Fibroblast of lung (primary cell): Measurements from ENCODE around the gene STIMATE. TPM values are rescaled to one million over a fixed set of nuclear protein-coding genes. Genes with fewer than 3 reads are reported as not detected.
A peak's percentile ranks its signal among the peaks of the same experiment; 100 is the strongest.

ENCODE experiments used
- DNase-seq, 2 donors: peaks; one replicate each; pipeline versions ENCODE4 v3.0.0 to v3.0.0-alpha.2; 2010; ENCODE audit warnings: low read depth in 2 of 2
- H2AFZ ChIP-seq: 2 replicates; pipeline ENCODE4 v1.5.1; 2012; ENCODE audit warnings: low read length, control low read depth, inconsistent platforms
- H3K27ac ChIP-seq: 2 replicates; pipeline ENCODE4 v1.5.1; 2011; ENCODE audit warnings: low read length, control low read depth; ENCODE audit not compliant: insufficient read depth
- H3K27me3 ChIP-seq: 2 replicates; pipeline ENCODE4 v1.5.1; 2011; ENCODE audit warnings: mild to moderate bottlenecking, low read length; ENCODE audit not compliant: control insufficient read depth, insufficient read depth
- H3K36me3 ChIP-seq: 2 replicates; pipeline ENCODE4 v1.5.1; 2011; ENCODE audit warnings: low read length; ENCODE audit not compliant: control insufficient read depth, insufficient read depth
- H3K4me1 ChIP-seq: 2 replicates; pipeline ENCODE4 v1.5.1; 2011; ENCODE audit warnings: low read length; ENCODE audit not compliant: control insufficient read depth, insufficient read depth; ENCODE audit errors: extremely low read depth
- H3K4me2 ChIP-seq: 2 replicates; pipeline ENCODE4 v1.5.1; 2011; ENCODE audit warnings: low read length, control low read depth; ENCODE audit not compliant: insufficient read depth; ENCODE audit errors: extremely low read depth
- H3K4me3 ChIP-seq, 4 experiments: fragments of 200-600 bp in 1 of 4; sonication (generic) in 1 of 4; replicated peaks in 1 of 4; 2 replicates each; pipeline ENCODE4 v1.5.1; 2011 to 2016; ENCODE audit warnings: low read length in 4 of 4, low read depth in 3 of 4, mild to moderate bottlenecking in 3 of 4, control low read depth in 2 of 4, inconsistent platforms in 1 of 4, mixed read lengths in 1 of 4; ENCODE audit not compliant: insufficient read depth in 1 of 4; ENCODE audit errors: control extremely low read depth in 1 of 4
- H3K79me2 ChIP-seq: 2 replicates; pipeline ENCODE4 v1.5.1; 2012; ENCODE audit warnings: mild to moderate bottlenecking, low read length, inconsistent platforms; ENCODE audit not compliant: control insufficient read depth, insufficient read depth
- H3K9ac ChIP-seq: 2 replicates; pipeline ENCODE4 v1.5.1; 2011; ENCODE audit warnings: mild to moderate bottlenecking, low read length, control low read depth; ENCODE audit not compliant: insufficient read depth
- H3K9me3 ChIP-seq: 2 replicates; pipeline ENCODE4 v1.5.1; 2012; ENCODE audit warnings: low read depth, low read length; ENCODE audit not compliant: control insufficient read depth, insufficient read depth
- H4K20me1 ChIP-seq: 2 replicates; pipeline ENCODE4 v1.5.1; 2011; ENCODE audit warnings: low read length; ENCODE audit not compliant: control insufficient read depth, insufficient read depth; ENCODE audit errors: extremely low read depth
- CTCF ChIP-seq, 2 donors: IDR thresholded peaks in 1 of 2; conservative IDR thresholded peaks in 1 of 2; 1 replicate in 1 of 2; 2 replicates in 1 of 2; pipeline ENCODE4 v1.5.1; 2011 to 2012; ENCODE audit warnings: low read length in 2 of 2, control low read depth in 1 of 2, inconsistent platforms in 1 of 2, low read depth in 1 of 2, mild to moderate bottlenecking in 1 of 2
- EZH2 ChIP-seq: IDR thresholded peaks from 2 replicates; pipeline ENCODE4 v1.5.1; 2012; ENCODE audit warnings: low read length, control low read depth, mild to moderate bottlenecking; ENCODE audit errors: missing control alignments
- polyA plus RNA-seq, 2 donors: library from polyadenylated mRNA; depleted of rRNA in 1 of 2; stranded (reverse) in 1 of 2; unstranded in 1 of 2; fragments of >200 nt; gene quantifications; 2 replicates each; pipeline ENCODE4 v1.2.1, GENCODE V29; 2011 to 2012; ENCODE audit warnings: missing spikeins in 1 of 2
- total RNA-seq: library from RNA; depleted of rRNA; stranded (reverse); fragments of >200 nt; gene quantifications from 2 replicates; pipeline ENCODE4 v1.2.1, GENCODE V29; 2014

The STIMATE gene
- total and polyA plus RNA-seq, 2 donors (not counting 1 experiment from before 2014, with no cell fraction given): 11.6 to 13.0 TPM

GRCh38 chr3:52934630-52935530 is 37.5 kb upstream of the STIMATE start:
- Histone ChIP-seq H3K4me1 (no peaks in the 10 kb centered on the region), H3K27ac (no peak overlapping the region), H4K20me1 (no peaks in the 10 kb centered on the region), H3K79me2 (no peaks in the 10 kb centered on the region), H3K4me3 (no peak overlapping the region), H2AFZ (peak overlapping the region; percentile 48), H3K27me3 (no peaks in the 10 kb centered on the region), H3K36me3 (no peaks in the 10 kb centered on the region), H3K4me2 (no peak overlapping the region), H3K9me3 (no peaks in the 10 kb centered on the region), H3K9ac (no peak overlapping the region)
- TF ChIP-seq CTCF (conservative IDR thresholded peaks at IDR 0.05 in 1 of 2, IDR thresholded peaks at IDR 0.05 in 1 of 2; ENCODE audit: low read depth in 1 of 2, low read length in 2 of 2): peak; percentile 85 to 94
- no peak for TF ChIP-seq EZH2
- DNase-seq: peak; percentile 53 to 67

- Histone ChIP-seq H3K36me3 (no peaks in the 10 kb centered on the region), H2AFZ (no peak overlapping the region), H3K4me3 (no peak overlapping the region), H3K9me3 (no peaks in the 10 kb centered on the region), H4K20me1 (no peaks in the 10 kb centered on the region), H3K9ac (no peak overlapping the region), H3K27ac (no peak overlapping the region), H3K79me2 (no peaks in the 10 kb centered on the region), H3K4me1 (no peaks in the 10 kb centered on the region), H3K4me2 (no peak overlapping the region), H3K27me3 (no peaks in the 10 kb centered on the region)
- DNase-seq: no peak
- TF ChIP-seq CTCF (conservative IDR thresholded peaks at IDR 0.05 in 1 of 2, IDR thresholded peaks at IDR 0.05 in 1 of 2; ENCODE audit: low read depth in 1 of 2, low read length in 2 of 2) (no peak), EZH2 (no peak)
Observed at GRCh38 chr3:52931889-52932288, 34.5 kb upstream of the STIMATE start.

- Histone ChIP-seq H3K27ac (no peak overlapping the region), H3K9ac (no peak overlapping the region), H3K4me1 (no peaks in the 10 kb centered on the region), H3K9me3 (no peaks in the 10 kb centered on the region), H2AFZ (no peak overlapping the region), H3K4me2 (no peak overlapping the region), H3K27me3 (no peaks in the 10 kb centered on the region), H3K36me3 (no peaks in the 10 kb centered on the region), H3K79me2 (no peaks in the 10 kb centered on the region), H3K4me3 (no peak overlapping the region), H4K20me1 (no peaks in the 10 kb centered on the region)
- TF ChIP-seq EZH2 (no peak), CTCF (conservative IDR thresholded peaks at IDR 0.05 in 1 of 2, IDR thresholded peaks at IDR 0.05 in 1 of 2; ENCODE audit: low read depth in 1 of 2, low read length in 2 of 2) (no peak)
- no peak for DNase-seq
Observed at GRCh38 chr3:52931328-52931727, 34.0 kb upstream of the STIMATE start.
